Prostate gland (tissue), 2 donors: ENCODE data around the gene CELF2.

Experiments
- CTCF ChIP-seq, 4 experiments: fragments of 200-600 bp in 2 of 4; fragments of 450-650 bp in 2 of 4; sonication (generic) in 2 of 4; IDR thresholded peaks; 1 replicate in 3 of 4; 2 replicates in 1 of 4; pipeline ENCODE4 v1.5.1; 2016 to 2019; ENCODE audit warnings: antibody characterized with exemption in 4 of 4, mild to moderate bottlenecking in 2 of 4, moderate library complexity in 2 of 4
- POLR2A ChIP-seq: fragments of 450-650 bp; IDR thresholded peaks from one replicate; pipeline ENCODE4 v1.6.1; 2016; ENCODE audit warnings: antibody characterized with exemption, mild to moderate bottlenecking
- POLR2AphosphoS5 ChIP-seq: sonication (generic); formaldehyde crosslinking; IDR thresholded peaks from one replicate; pipeline ENCODE4 v1.6.1; 2017; ENCODE audit warnings: antibody characterized with exemption

- TF ChIP-seq POLR2A (no peak), POLR2AphosphoS5 (no peak), CTCF (IDR thresholded peaks at IDR 0.05) (no peak)
Measured at GRCh38 chr10:11358923-11359575, 341.4 kb downstream of the CELF2 start.
